ES-I3 (cell line): ENCODE results near the gene CCNK.

Source experiments
- H3K36me3 ChIP-seq: 2 replicates; pipeline ENCODE4 v1.6.1; 2013; ENCODE audit warnings: mild to moderate bottlenecking, low read length, control low read depth, moderate library complexity; ENCODE audit not compliant: insufficient read depth
- H3K4me1 ChIP-seq: 2 replicates; pipeline ENCODE4 v1.6.1; 2013; ENCODE audit warnings: mild to moderate bottlenecking, control low read depth, low read length; ENCODE audit not compliant: insufficient read depth
- H3K9ac ChIP-seq: 2 replicates; pipeline ENCODE4 v1.6.1; 2013; ENCODE audit warnings: low read depth, mild to moderate bottlenecking, low read length, moderate library complexity
- H3K9me3 ChIP-seq: 2 replicates; pipeline ENCODE4 v1.6.1; 2013; ENCODE audit warnings: mild to moderate bottlenecking, low read length, moderate library complexity; ENCODE audit not compliant: control insufficient read depth, insufficient read depth

The CCNK gene

DNA sequence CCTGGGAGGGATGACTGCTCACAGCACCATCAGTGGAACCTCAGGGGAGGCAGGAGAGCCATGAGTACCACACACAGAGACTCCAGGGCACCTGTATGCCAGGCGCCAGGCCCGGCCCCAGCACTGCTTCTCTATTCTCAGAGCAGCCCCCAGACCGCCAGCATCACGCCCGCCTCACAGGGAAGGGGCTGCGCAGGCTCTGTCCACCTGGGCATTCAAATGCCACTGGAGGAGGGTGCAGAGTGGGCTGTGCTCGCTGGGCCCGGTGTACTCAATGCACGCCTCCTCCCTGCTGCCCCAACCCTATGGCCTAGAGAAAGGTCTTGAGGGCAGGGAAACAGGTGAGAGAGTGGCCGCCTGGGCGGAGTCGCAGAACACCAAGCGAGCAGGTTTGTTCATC is 79.2 kb downstream of the CCNK start:
- peaks cover 21% of the 10 kb centered on the region for H3K4me1 ChIP-seq
- no peaks in the 10 kb centered on the region for H3K36me3 ChIP-seq
- no peaks in the 10 kb centered on the region for H3K9me3 ChIP-seq
- no peak overlapping the region for H3K9ac ChIP-seq

DNA sequence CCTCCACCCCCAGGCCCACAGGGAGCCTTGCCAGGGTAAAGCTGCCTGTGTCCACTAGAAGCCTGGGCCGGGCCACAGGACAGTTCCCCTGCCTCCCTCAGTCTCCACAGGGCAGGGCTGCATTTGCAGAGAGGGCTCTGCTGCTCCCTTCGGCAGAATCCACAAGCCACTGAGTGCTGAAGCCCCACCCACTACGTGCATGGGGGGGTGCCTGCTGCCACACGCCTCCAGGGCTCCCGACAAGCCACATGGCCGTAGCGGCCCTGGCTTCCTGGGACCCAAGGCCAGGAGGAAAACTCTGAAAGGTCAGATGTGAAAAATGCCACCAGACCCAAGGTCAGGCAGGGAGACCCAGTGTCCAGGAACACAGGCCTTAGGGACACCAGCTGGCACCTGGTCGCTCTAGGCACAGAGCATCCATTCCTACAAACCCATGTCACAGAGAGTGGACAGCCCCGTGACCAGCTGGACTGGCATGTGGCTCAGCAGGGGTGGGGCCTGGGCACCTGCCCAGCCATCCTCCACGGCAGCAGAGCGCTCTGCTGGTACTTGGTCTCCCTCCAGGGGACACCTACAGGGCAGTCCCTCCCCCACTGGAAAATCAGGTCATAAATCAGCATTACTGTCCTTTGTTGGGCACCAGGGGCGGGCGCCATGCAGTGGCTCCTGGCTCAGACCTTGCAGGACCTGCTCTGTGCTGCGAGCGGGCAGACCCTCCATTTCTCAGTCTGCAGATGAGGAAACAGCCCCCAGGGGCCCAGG is 79.9 kb downstream of the CCNK start:
- Histone ChIP-seq H3K9me3 (no peaks in the 10 kb centered on the region), H3K9ac (no peak overlapping the region), H3K36me3 (no peaks in the 10 kb centered on the region), H3K4me1 (peaks cover 25% of the 10 kb centered on the region)

DNA sequence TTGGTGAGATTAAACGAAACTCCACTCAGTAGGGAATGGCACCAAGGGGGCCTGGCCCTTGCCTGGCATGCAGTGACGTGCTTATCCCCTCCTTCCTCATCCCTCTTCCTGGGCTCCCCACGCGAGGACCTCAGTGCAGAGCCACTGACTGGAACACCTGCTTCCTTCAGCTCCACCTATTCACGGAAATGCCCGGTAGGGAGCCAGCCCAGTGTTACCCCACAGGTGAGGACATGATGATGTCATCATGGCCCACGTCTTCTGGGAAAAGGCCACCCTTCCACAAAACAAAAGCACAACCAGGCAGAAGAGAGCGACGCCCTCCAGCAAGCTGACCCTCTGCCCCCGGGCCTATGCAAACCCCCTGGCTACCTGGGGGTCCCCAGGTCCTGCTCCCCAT is 80.7 kb downstream of the CCNK start:
- H3K9ac ChIP-seq, result no peak overlapping the region
- no peaks in the 10 kb centered on the region for H3K9me3 ChIP-seq
- peaks cover 25% of the 10 kb centered on the region for H3K4me1 ChIP-seq
- H3K36me3 ChIP-seq, result no peaks in the 10 kb centered on the region
